ENCODE data around the gene DNAH1. TPM values are rescaled to one million over a fixed set of nuclear protein-coding genes. Genes with fewer than 3 reads are reported as not detected.

Gene DNAH1
- total and polyA plus RNA-seq, 2 of the 4 experiments (the other 2 are of a cell fraction), result 2.0 to 4.0 TPM

DNA sequence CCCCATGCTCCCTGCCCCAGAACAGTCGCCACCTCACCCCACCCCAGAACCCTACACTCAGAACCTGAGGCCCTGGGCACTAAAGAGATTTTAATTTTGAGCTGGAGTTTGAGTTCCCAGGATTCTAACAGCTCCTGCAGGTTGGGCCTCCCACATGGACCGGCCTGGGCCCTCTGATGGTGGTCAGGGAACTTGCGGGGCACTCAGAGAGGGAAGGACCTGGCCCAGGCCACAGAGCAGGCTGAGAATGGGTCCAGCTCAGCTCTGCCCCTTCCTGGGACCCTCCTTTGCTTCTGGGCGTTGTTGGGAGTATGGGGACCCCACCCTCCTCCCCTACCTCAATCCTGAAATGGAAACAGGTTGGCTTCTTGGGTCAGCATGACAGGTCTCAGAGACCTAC, 129.9 kb downstream of the DNAH1 start:
- no TSS peak for BruUV-seq (replicated peaks)
- in situ Hi-C loops (cut with MboI; ENCODE audit: low sequenced_read_pairs), result no loop called here
- CTCF ChIA-PET, result interaction anchor here (1.2 to 3.2 kb wide), 5 partner anchors 13 to 33 kb away, joined by 4 to 13 read pairs (median 11); no protein-coding TSS in a partner anchor

More for the DNA sequence above, 129.9 kb downstream of the DNAH1 start:
- no peak overlapping the region for H2BK15ac ChIP-seq (ENCODE audit: low read depth, low read length)
- no peaks in the 10 kb centered on the region for H3K36me3 ChIP-seq (ENCODE audit: control insufficient read depth, insufficient read depth, low read length)
- no peaks in the 10 kb centered on the region; the same call in none of the 2 replicates for H4K20me1 ChIP-seq (ENCODE audit: insufficient read depth, low read length)
- H3K18ac ChIP-seq (ENCODE audit: low read depth, low read length), result no peak overlapping the region
- H3K14ac ChIP-seq (replicated peaks; ENCODE audit: low read depth, low read length), result no peak overlapping the region
- intact Hi-C loops (cut with micrococcal nuclease) (loop anchor here (5.0 kb wide), 1 partner anchor 224 kb away; no protein-coding TSS in a partner anchor), dilution Hi-C loops (cut with HindIII; ENCODE audit: low sequenced_read_pairs, unreplicated experiment) (no loop called here)
- no CpG with 5 or more reads among the region's 4 CpGs for WGBS, 2 experiments (ENCODE audit: extremely low coverage in 2 of 2, insufficient read length in 1 of 2)
- H2BK5ac ChIP-seq (ENCODE audit: low read depth, low read length, poor library complexity, severe bottlenecking), result no peak overlapping the region
- no peak overlapping the region for H2BK120ac ChIP-seq (ENCODE audit: low read depth, low read length)
- no peak overlapping the region for H2AK5ac ChIP-seq (ENCODE audit: low read depth, low read length)
- no peaks in the 10 kb centered on the region for H3K27me3 ChIP-seq (ENCODE audit: control insufficient read depth, insufficient read depth, low read length)
- POLR2A ChIA-PET (ENCODE audit: unreplicated experiment), result no interaction called here
- no peaks in the 10 kb centered on the region for H3K9me3 ChIP-seq (ENCODE audit: control insufficient read depth, insufficient read depth, low read length)
- no peak for ATAC-seq (ENCODE audit: low read depth)
- no peak overlapping the region for H3K23ac ChIP-seq (ENCODE audit: low read depth, low read length)
- H4K91ac ChIP-seq (ENCODE audit: insufficient read depth, low read depth, low read length), result no peak overlapping the region
- TF ChIP-seq CEBPB (IDR thresholded peaks at IDR 0.05; ENCODE audit: low read depth, low read length) (no peak), NFE2L2 (IDR thresholded peaks at IDR 0.05; ENCODE audit: low read depth, low read length) (no peak), RAD21 (IDR thresholded peaks at IDR 0.05; ENCODE audit: low read length) (no peak), MAFK (IDR thresholded peaks at IDR 0.05; ENCODE audit: low read depth, low read length) (no peak), BHLHE40 (IDR thresholded peaks at IDR 0.05; ENCODE audit: low read depth, low read length) (no peak), RFX5 (IDR thresholded peaks at IDR 0.05; ENCODE audit: low read depth, low read length) (no peak)
- TF ChIP-seq, protein P1, sequence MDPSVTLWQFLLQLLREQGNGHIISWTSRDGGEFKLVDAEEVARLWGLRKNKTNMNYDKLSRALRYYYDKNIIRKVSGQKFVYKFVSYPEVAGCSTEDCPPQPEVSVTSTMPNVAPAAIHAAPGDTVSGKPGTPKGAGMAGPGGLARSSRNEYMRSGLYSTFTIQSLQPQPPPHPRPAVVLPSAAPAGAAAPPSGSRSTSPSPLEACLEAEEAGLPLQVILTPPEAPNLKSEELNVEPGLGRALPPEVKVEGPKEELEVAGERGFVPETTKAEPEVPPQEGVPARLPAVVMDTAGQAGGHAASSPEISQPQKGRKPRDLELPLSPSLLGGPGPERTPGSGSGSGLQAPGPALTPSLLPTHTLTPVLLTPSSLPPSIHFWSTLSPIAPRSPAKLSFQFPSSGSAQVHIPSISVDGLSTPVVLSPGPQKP (IDR thresholded peaks at IDR 0.05; ENCODE audit: borderline replicate concordance, low read depth, low read length), result no peak
- H3K4me2 ChIP-seq (ENCODE audit: low read depth, low read length), result no peak overlapping the region
- DNase-seq, result no peak
- no peak overlapping the region for H3K56ac ChIP-seq (ENCODE audit: extremely low read depth, insufficient read depth, low read length)
- no peak overlapping the region for H3K9ac ChIP-seq (ENCODE audit: low read depth, low read length)
- H3K27ac ChIP-seq (ENCODE audit: insufficient read depth, low read length), result no peak overlapping the region
- H2AK9ac ChIP-seq (replicated peaks; ENCODE audit: low read depth, low read length, poor library complexity), result peak overlapping the region; percentile 76
- no peak overlapping the region for H3K4me3 ChIP-seq (ENCODE audit: insufficient read depth, low read depth, low read length)
- H3K79me1 ChIP-seq (ENCODE audit: low read depth in 1 of 2, low read length in 2 of 2), result no peaks in the 10 kb centered on the region
- no peak overlapping the region for H2AFZ ChIP-seq (replicated peaks; ENCODE audit: low read length, poor library complexity)
- no peak overlapping the region for H3K4ac ChIP-seq (ENCODE audit: low read depth, low read length)
- H3K9me1 ChIP-seq (ENCODE audit: insufficient read depth, low read length), result no peaks in the 10 kb centered on the region
- H4K5ac ChIP-seq (ENCODE audit: low read depth, low read length), result no peak overlapping the region
- no peak overlapping the region for H4K8ac ChIP-seq (ENCODE audit: low read depth in 2 of 2, low read length in 2 of 2)
- no peak overlapping the region for H2BK20ac ChIP-seq (ENCODE audit: low read depth, low read length)
- no peaks in the 10 kb centered on the region; the same call in 1 of the 2 replicates for H3K4me1 ChIP-seq (ENCODE audit: control insufficient read depth, insufficient read depth, low read length)
